Endometrial microvascular endothelial cells (primary cell): ENCODE data around the gene BHLHE40. TPM values are rescaled to one million over a fixed set of nuclear protein-coding genes. Genes with fewer than 3 reads are reported as not detected.

Source experiments
- in situ Hi-C: cut with HindIII; loops from 2 replicates; pipeline ENCODE4 v1.10.0; 2017; ENCODE audit warnings: low sequenced_read_pairs, low pct_unique_long_range_greater_than_20kb; ENCODE audit errors: inconsistent ontology term
- total RNA-seq: library from RNA; depleted of rRNA; stranded (reverse); fragments of >200 nt; gene quantifications from one replicate; pipeline ENCODE4 v1.2.3, GENCODE V29; 2015; ENCODE audit errors: inconsistent ontology term

Gene BHLHE40
- total RNA-seq: 20.8 TPM

GRCh38 chr3:4979428-4980228, at the start of gene BHLHE40:
BHLHE40 (plus strand) TSS chr3:4979437; CDS start chr3:4979719, 282 bp downstream.
- in situ Hi-C loops: loop anchor here (25.0 kb wide), 1 partner anchor 242 kb away; no protein-coding TSS in a partner anchor

- in situ Hi-C loops: no loop called here
Measured at GRCh38 chr3:4930501-4930900, 48.7 kb upstream of the BHLHE40 start.

GRCh38 chr3:4934050-4934449, 45.2 kb upstream of the BHLHE40 start:
- in situ Hi-C loops: no loop called here

GRCh38 chr3:4935347-4935746, 43.9 kb upstream of the BHLHE40 start:
- in situ Hi-C loops: no loop called here

- in situ Hi-C loops: no loop called here
Measured at GRCh38 chr3:4936982-4937614, 42.1 kb upstream of the BHLHE40 start.

- in situ Hi-C loops: no loop called here
Measured at GRCh38 chr3:4938281-4938982, 40.8 kb upstream of the BHLHE40 start.

- in situ Hi-C loops: no loop called here
Measured at GRCh38 chr3:4939276-4939675, 40.0 kb upstream of the BHLHE40 start.

- in situ Hi-C loops: no loop called here
Measured at GRCh38 chr3:4940985-4941384, 38.3 kb upstream of the BHLHE40 start.

- in situ Hi-C loops: no loop called here
Measured at GRCh38 chr3:4943549-4943948, 35.7 kb upstream of the BHLHE40 start.

- in situ Hi-C loops: no loop called here
Measured at GRCh38 chr3:4945324-4945723, 33.9 kb upstream of the BHLHE40 start.

GRCh38 chr3:4947028-4947427, 32.2 kb upstream of the BHLHE40 start:
- in situ Hi-C loops: no loop called here

GRCh38 chr3:4948395-4948794, 30.8 kb upstream of the BHLHE40 start:
- in situ Hi-C loops: no loop called here

- in situ Hi-C loops: no loop called here
Measured at GRCh38 chr3:4949004-4949403, 30.2 kb upstream of the BHLHE40 start.

GRCh38 chr3:4949659-4950058, 29.6 kb upstream of the BHLHE40 start:
- in situ Hi-C loops: no loop called here

GRCh38 chr3:4950351-4950784, 28.9 kb upstream of the BHLHE40 start:
- in situ Hi-C loops: no loop called here

GRCh38 chr3:4950948-4951347, 28.3 kb upstream of the BHLHE40 start:
- in situ Hi-C loops: no loop called here

GRCh38 chr3:4953119-4953518, 26.1 kb upstream of the BHLHE40 start:
- in situ Hi-C loops: no loop called here

- in situ Hi-C loops: no loop called here
Measured at GRCh38 chr3:4954256-4955000, 24.8 kb upstream of the BHLHE40 start.

- in situ Hi-C loops: no loop called here
Measured at GRCh38 chr3:4956099-4956498, 23.1 kb upstream of the BHLHE40 start.
